ENCODE data around the gene STRBP. TPM values are rescaled to one million over a fixed set of nuclear protein-coding genes. Genes with fewer than 3 reads are reported as not detected.

STRBP gene
- total and polyA plus RNA-seq, 2 of the 4 experiments (the other 2 are of a cell fraction), result 2.1 to 2.5 TPM

DNA sequence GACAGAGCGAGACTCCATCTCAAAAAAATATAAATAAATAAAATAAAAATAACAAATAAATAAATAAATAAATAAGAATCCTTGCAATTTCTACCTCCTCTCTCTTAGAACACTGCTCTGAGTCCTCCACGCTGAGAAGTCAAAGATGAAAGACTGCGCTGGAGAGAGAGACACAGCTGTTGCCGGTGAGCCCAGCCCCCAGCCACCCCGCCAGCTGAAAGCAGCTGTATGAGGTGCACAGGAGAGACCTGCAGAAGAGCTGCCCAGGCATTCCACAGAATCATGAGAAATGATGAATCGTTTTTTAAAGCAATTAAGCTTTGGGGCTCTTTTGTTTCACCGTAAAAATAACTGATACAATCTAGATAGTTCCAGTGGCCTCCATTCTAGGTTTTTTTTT is 16.3 kb upstream of the STRBP start:
- WGBS, 2 experiments (ENCODE audit: extremely low coverage in 2 of 2, insufficient read length in 1 of 2), result 45% methylated on average over 5 of the region's 7 CpGs; no CpG with 5 or more reads in 1 of the 2 experiments
- H2BK5ac ChIP-seq (ENCODE audit: low read depth, low read length, poor library complexity, severe bottlenecking), result no peak overlapping the region
- no peaks in the 10 kb centered on the region for H3K79me1 ChIP-seq (ENCODE audit: low read depth in 1 of 2, low read length in 2 of 2)
- H3K9me3 ChIP-seq (ENCODE audit: control insufficient read depth, insufficient read depth, low read length), result no peaks in the 10 kb centered on the region
- intact Hi-C loops (cut with micrococcal nuclease) (no loop called here), dilution Hi-C loops (cut with HindIII; ENCODE audit: low sequenced_read_pairs, unreplicated experiment) (no loop called here), in situ Hi-C loops (cut with MboI; ENCODE audit: low sequenced_read_pairs) (no loop called here)
- no peak overlapping the region for H3K4me3 ChIP-seq (ENCODE audit: insufficient read depth, low read depth, low read length)
- H3K56ac ChIP-seq (ENCODE audit: extremely low read depth, insufficient read depth, low read length), result no peak overlapping the region
- no peaks in the 10 kb centered on the region for H3K36me3 ChIP-seq (ENCODE audit: control insufficient read depth, insufficient read depth, low read length)
- H3K4me1 ChIP-seq (ENCODE audit: control insufficient read depth, insufficient read depth, low read length), result no peaks in the 10 kb centered on the region
- no peak overlapping the region for H3K9ac ChIP-seq (ENCODE audit: low read depth, low read length)
- no peak overlapping the region for H4K8ac ChIP-seq (ENCODE audit: low read depth in 2 of 2, low read length in 2 of 2)
- no peak overlapping the region for H2AK5ac ChIP-seq (ENCODE audit: low read depth, low read length)
- ATAC-seq (ENCODE audit: low read depth) (no peak), DNase-seq (no peak)
- ChIA-PET POLR2A (ENCODE audit: unreplicated experiment) (no interaction called here), CTCF (no interaction called here)
- H3K4ac ChIP-seq (ENCODE audit: low read depth, low read length), result no peak overlapping the region
- no peak overlapping the region for H3K4me2 ChIP-seq (ENCODE audit: low read depth, low read length)
- no peak overlapping the region for H2AFZ ChIP-seq (replicated peaks; ENCODE audit: low read length, poor library complexity)
- no peak overlapping the region for H3K23ac ChIP-seq (ENCODE audit: low read depth, low read length)
- 0 out of 2 replicates have a peak, but pooled peaks cover 2% of the 10 kb centered on the region for H3K9me1 ChIP-seq (ENCODE audit: insufficient read depth, low read length)
- H3K27ac ChIP-seq (ENCODE audit: insufficient read depth, low read length), result no peak overlapping the region
- H2AK9ac ChIP-seq (replicated peaks; ENCODE audit: low read depth, low read length, poor library complexity), result no peak overlapping the region
- no peak overlapping the region for H3K14ac ChIP-seq (replicated peaks; ENCODE audit: low read depth, low read length)
- H4K5ac ChIP-seq (ENCODE audit: low read depth, low read length), result no peak overlapping the region
- no peak overlapping the region for H2BK15ac ChIP-seq (ENCODE audit: low read depth, low read length)
- BruUV-seq (replicated peaks), result no TSS peak
- H4K20me1 ChIP-seq (ENCODE audit: insufficient read depth, low read length), result no peaks in the 10 kb centered on the region
- H2BK120ac ChIP-seq (ENCODE audit: low read depth, low read length), result no peak overlapping the region
- TF ChIP-seq CHD1 (IDR thresholded peaks at IDR 0.05; ENCODE audit: low read depth, low read length), result no peak
- TF ChIP-seq MXI1 (IDR thresholded peaks at IDR 0.05; ENCODE audit: borderline replicate concordance, low read depth, low read length), result no peak
- no peak for TF ChIP-seq BHLHE40 (IDR thresholded peaks at IDR 0.05; ENCODE audit: low read depth, low read length)
- no peak for TF ChIP-seq SMC3 (IDR thresholded peaks at IDR 0.05; ENCODE audit: low read depth, low read length)
- no peak for TF ChIP-seq NFE2L2 (IDR thresholded peaks at IDR 0.05; ENCODE audit: low read depth, low read length)
- TF ChIP-seq, protein P1, sequence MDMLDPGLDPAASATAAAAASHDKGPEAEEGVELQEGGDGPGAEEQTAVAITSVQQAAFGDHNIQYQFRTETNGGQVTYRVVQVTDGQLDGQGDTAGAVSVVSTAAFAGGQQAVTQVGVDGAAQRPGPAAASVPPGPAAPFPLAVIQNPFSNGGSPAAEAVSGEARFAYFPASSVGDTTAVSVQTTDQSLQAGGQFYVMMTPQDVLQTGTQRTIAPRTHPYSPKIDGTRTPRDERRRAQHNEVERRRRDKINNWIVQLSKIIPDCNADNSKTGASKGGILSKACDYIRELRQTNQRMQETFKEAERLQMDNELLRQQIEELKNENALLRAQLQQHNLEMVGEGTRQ (IDR thresholded peaks at IDR 0.05; ENCODE audit: low read depth, low read length), result no peak
- TF ChIP-seq MAZ (IDR thresholded peaks at IDR 0.05; ENCODE audit: borderline replicate concordance, low read depth, low read length), result no peak
- TF ChIP-seq FOS (IDR thresholded peaks at IDR 0.05; ENCODE audit: low read depth, low read length), result no peak
- no peak for TF ChIP-seq RCOR1 (IDR thresholded peaks at IDR 0.05; ENCODE audit: insufficient replicate concordance, low read length)
- TF ChIP-seq, protein P2, sequence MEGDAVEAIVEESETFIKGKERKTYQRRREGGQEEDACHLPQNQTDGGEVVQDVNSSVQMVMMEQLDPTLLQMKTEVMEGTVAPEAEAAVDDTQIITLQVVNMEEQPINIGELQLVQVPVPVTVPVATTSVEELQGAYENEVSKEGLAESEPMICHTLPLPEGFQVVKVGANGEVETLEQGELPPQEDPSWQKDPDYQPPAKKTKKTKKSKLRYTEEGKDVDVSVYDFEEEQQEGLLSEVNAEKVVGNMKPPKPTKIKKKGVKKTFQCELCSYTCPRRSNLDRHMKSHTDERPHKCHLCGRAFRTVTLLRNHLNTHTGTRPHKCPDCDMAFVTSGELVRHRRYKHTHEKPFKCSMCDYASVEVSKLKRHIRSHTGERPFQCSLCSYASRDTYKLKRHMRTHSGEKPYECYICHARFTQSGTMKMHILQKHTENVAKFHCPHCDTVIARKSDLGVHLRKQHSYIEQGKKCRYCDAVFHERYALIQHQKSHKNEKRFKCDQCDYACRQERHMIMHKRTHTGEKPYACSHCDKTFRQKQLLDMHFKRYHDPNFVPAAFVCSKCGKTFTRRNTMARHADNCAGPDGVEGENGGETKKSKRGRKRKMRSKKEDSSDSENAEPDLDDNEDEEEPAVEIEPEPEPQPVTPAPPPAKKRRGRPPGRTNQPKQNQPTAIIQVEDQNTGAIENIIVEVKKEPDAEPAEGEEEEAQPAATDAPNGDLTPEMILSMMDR (conservative IDR thresholded peaks at IDR 0.05; ENCODE audit: low read depth, low read length), result no peak
- TF ChIP-seq POLR2A (IDR thresholded peaks at IDR 0.05; ENCODE audit: low read depth, low read length), result no peak
- no peak for TF ChIP-seq CEBPB (IDR thresholded peaks at IDR 0.05; ENCODE audit: low read depth, low read length)
- no peak for TF ChIP-seq MAFK (IDR thresholded peaks at IDR 0.05; ENCODE audit: low read depth, low read length)
- TF ChIP-seq, protein P3, sequence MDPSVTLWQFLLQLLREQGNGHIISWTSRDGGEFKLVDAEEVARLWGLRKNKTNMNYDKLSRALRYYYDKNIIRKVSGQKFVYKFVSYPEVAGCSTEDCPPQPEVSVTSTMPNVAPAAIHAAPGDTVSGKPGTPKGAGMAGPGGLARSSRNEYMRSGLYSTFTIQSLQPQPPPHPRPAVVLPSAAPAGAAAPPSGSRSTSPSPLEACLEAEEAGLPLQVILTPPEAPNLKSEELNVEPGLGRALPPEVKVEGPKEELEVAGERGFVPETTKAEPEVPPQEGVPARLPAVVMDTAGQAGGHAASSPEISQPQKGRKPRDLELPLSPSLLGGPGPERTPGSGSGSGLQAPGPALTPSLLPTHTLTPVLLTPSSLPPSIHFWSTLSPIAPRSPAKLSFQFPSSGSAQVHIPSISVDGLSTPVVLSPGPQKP (IDR thresholded peaks at IDR 0.05; ENCODE audit: borderline replicate concordance, low read depth, low read length), result no peak
- H3K27me3 ChIP-seq (ENCODE audit: control insufficient read depth, insufficient read depth, low read length), result peaks cover 28% of the 10 kb centered on the region
- H4K91ac ChIP-seq (ENCODE audit: insufficient read depth, low read depth, low read length), result no peak overlapping the region
- H3K18ac ChIP-seq (ENCODE audit: low read depth, low read length), result no peak overlapping the region
- H2BK20ac ChIP-seq (ENCODE audit: low read depth, low read length), result no peak overlapping the region

All from IMR-90 (cell line).